HL-60/S4 (cell line): ENCODE measurements around the gene TPRX2.
"Not testable (repeated sequence)": the region's sequence is repeated elsewhere in the genome, so short reads cannot be mapped to it uniquely, and the experiment has no call there.

Experiments used
- in situ Hi-C: fragments of 300-500 bp; cut with MboI; formaldehyde crosslinking; loops from 2 replicates; pipeline ENCODE4 v1.14.3; 2022; ENCODE audit warnings: low sequenced_read_pairs

Gene TPRX2

GRCh38 chr19:47858646-47859285, at the start of gene TPRX2:
TPRX2 (plus strand) TSS chr19:47859235; CDS start chr19:47859247, 12 bp downstream.
- in situ Hi-C loops = not testable (repeated sequence)

GRCh38 chr19:47813304-47813994, 45.6 kb upstream of the TPRX2 start:
- in situ Hi-C loops = no loop called here

- in situ Hi-C loops = no loop called here
Measured at GRCh38 chr19:47813995-47814328, 45.1 kb upstream of the TPRX2 start.

GRCh38 chr19:47816270-47816669, 42.8 kb upstream of the TPRX2 start:
- in situ Hi-C loops = not testable (repeated sequence)

- in situ Hi-C loops = not testable (repeated sequence)
Measured at GRCh38 chr19:47818221-47818620, 40.8 kb upstream of the TPRX2 start.

GRCh38 chr19:47819858-47820257, 39.2 kb upstream of the TPRX2 start:
- in situ Hi-C loops = no loop called here

- in situ Hi-C loops = no loop called here
Measured at GRCh38 chr19:47820410-47820809, 38.6 kb upstream of the TPRX2 start.

GRCh38 chr19:47821460-47822020, 37.5 kb upstream of the TPRX2 start, which contains the start of gene CRX:
CRX (plus strand) TSS chr19:47821937; CDS start chr19:47834444, 12,507 bp downstream.
- in situ Hi-C loops = no loop called here

GRCh38 chr19:47824396-47824795, 34.6 kb upstream of the TPRX2 start:
- in situ Hi-C loops = no loop called here

GRCh38 chr19:47826800-47827199, 32.2 kb upstream of the TPRX2 start:
- in situ Hi-C loops = no loop called here

- in situ Hi-C loops = no loop called here
Measured at GRCh38 chr19:47832723-47833122, 26.3 kb upstream of the TPRX2 start.

- in situ Hi-C loops = no loop called here
Measured at GRCh38 chr19:47836038-47836437, 23.0 kb upstream of the TPRX2 start.

GRCh38 chr19:47839411-47839810, 19.6 kb upstream of the TPRX2 start:
- in situ Hi-C loops = no loop called here

GRCh38 chr19:47839913-47840312, 19.1 kb upstream of the TPRX2 start:
- in situ Hi-C loops = no loop called here

GRCh38 chr19:47842941-47843340, 16.1 kb upstream of the TPRX2 start:
- in situ Hi-C loops = no loop called here

GRCh38 chr19:47848425-47848822, 10.6 kb upstream of the TPRX2 start:
- in situ Hi-C loops = no loop called here

- in situ Hi-C loops = no loop called here
Measured at GRCh38 chr19:47848823-47849473, 10.1 kb upstream of the TPRX2 start.

- in situ Hi-C loops = no loop called here
Measured at GRCh38 chr19:47853003-47853402, 6.0 kb upstream of the TPRX2 start.

GRCh38 chr19:47854459-47854858, 4.6 kb upstream of the TPRX2 start:
- in situ Hi-C loops = no loop called here

- in situ Hi-C loops = not testable (repeated sequence)
Measured at GRCh38 chr19:47858231-47858630, 804 bp upstream of the TPRX2 start.

- in situ Hi-C loops = not testable (repeated sequence)
Measured at GRCh38 chr19:47859838-47860237, 803 bp downstream of the TPRX2 start.
